GM12878 (cell line): Measurements from ENCODE around the gene COL15A1. TPM values are rescaled to one million over a fixed set of nuclear protein-coding genes. Genes with fewer than 3 reads are reported as not detected.

Experiments used
- ATAC-seq: fragments of 200-7000 bp; cut with Tn5 transposase; 3 replicates; pipeline ENCODE4 v1.9.1; 2020; ENCODE audit warnings: mild to moderate bottlenecking, moderate library complexity
- BruUV-seq: library from RNA; stranded (reverse); fragments of 400-500 nt; replicated peaks from 2 replicates; lab custom pipeline; 2021; lab: Mats Ljungman, UMichigan
- CTCF ChIA-PET: fragments of 300-600 bp; sonication (Branson Sonifier 250); formaldehyde crosslinking; extraction: SDS; loops from one replicate; lab custom pipeline; 2021; ENCODE audit warnings: inconsistent platforms; lab: Yijun Ruan, JAX
- POLR2A ChIA-PET: fragments of 350-600 bp; formaldehyde crosslinking; extraction: SDS; loops from one replicate; lab custom pipeline; 2021; ENCODE audit warnings: inconsistent platforms; lab: Charles Lee
- RAD21 ChIA-PET: fragments of 300-600 bp; sonication (Branson Sonifier 250); formaldehyde crosslinking; loops from one replicate; lab custom pipeline; 2023; ENCODE audit warnings: antibody characterized with exemption; ENCODE audit not compliant: unreplicated experiment; lab: Charles Lee
- SMC1A ChIA-PET: fragments of 300-600 bp; sonication (Branson Sonifier 250); formaldehyde crosslinking; loops from one replicate; lab custom pipeline; 2023; ENCODE audit not compliant: unreplicated experiment, uncharacterized antibody; lab: Charles Lee
- DNase-seq: peaks from one replicate; pipeline ENCODE4 v3.0.0-alpha.2; 2011; ENCODE audit warnings: low read depth, low spot score
- FAIRE-seq: peaks from 3 replicates; lab custom pipeline; 2011; peaks lifted over from hg19 to GRCh38; lab: Jason Lieb, UNC
- H2AFZ ChIP-seq: 2 replicates; pipeline ENCODE4 v1.6.0; 2011; ENCODE audit warnings: low read depth, low read length, control low read depth; ENCODE audit not compliant: control insufficient read depth
- H3K27ac ChIP-seq: 2 replicates; pipeline ENCODE4 v1.5.1; 2011; ENCODE audit warnings: control low read depth; ENCODE audit not compliant: control insufficient read depth, insufficient read depth
- H3K27me3 ChIP-seq, 2 experiments: replicated peaks in 1 of 2; 2 replicates each; pipeline versions ENCODE4 v1.6.0 to v1.6.1; 2011; ENCODE audit warnings: low read length in 1 of 2; ENCODE audit not compliant: control insufficient read depth in 2 of 2, insufficient read depth in 2 of 2
- H3K36me3 ChIP-seq, 2 experiments: 2 replicates each; pipeline ENCODE4 v1.5.1; 2011; ENCODE audit warnings: low read length in 1 of 2; ENCODE audit not compliant: control insufficient read depth in 2 of 2, insufficient read depth in 2 of 2
- H3K4me1 ChIP-seq: 2 replicates; pipeline ENCODE4 v1.6.1; 2011; ENCODE audit warnings: mild to moderate bottlenecking, low read length, moderate library complexity, mixed read lengths; ENCODE audit not compliant: control insufficient read depth, insufficient read depth
- H3K4me2 ChIP-seq: 2 replicates; pipeline ENCODE4 v1.6.0; 2011; ENCODE audit warnings: control low read depth; ENCODE audit not compliant: control insufficient read depth, insufficient read depth
- H3K4me3 ChIP-seq: fragments of 200-600 bp; sonication (generic); 2 replicates; pipeline ENCODE4 v1.5.1; 2016
- H3K79me2 ChIP-seq: 2 replicates; pipeline ENCODE4 v1.6.0; 2011; ENCODE audit warnings: low read length; ENCODE audit not compliant: control insufficient read depth, insufficient read depth
- H3K9ac ChIP-seq: 2 replicates; pipeline ENCODE4 v1.8.0; 2011; ENCODE audit warnings: low read length, control low read depth, mixed read lengths; ENCODE audit not compliant: control insufficient read depth, insufficient read depth
- H3K9me3 ChIP-seq: replicated peaks from 3 replicates; pipeline ENCODE4 v1.5.1; 2011; ENCODE audit warnings: mild to moderate bottlenecking, low read length; ENCODE audit not compliant: control insufficient read depth, insufficient read depth
- H4K20me1 ChIP-seq: 2 replicates; pipeline ENCODE4 v1.6.0; 2011; ENCODE audit not compliant: control insufficient read depth, insufficient read depth
- BACH1 ChIP-seq: fragments of 450-650 bp; IDR thresholded peaks from 2 replicates; pipeline ENCODE4 v1.6.1; 2017; ENCODE audit warnings: mild to moderate bottlenecking, borderline replicate concordance
- CEBPZ ChIP-seq: fragments of 150-350 bp; IDR thresholded peaks from 2 replicates; pipeline ENCODE4 v1.6.1; 2016; ENCODE audit warnings: low read depth, low read length
- IKZF1 ChIP-seq: fragments of 450-650 bp; conservative IDR thresholded peaks from 2 replicates; pipeline ENCODE4 v1.6.1; 2017; ENCODE audit warnings: antibody characterized with exemption, mild to moderate bottlenecking
- RB1 ChIP-seq: fragments of 450-650 bp; formaldehyde crosslinking; IDR thresholded peaks from 2 replicates; pipeline ENCODE4 v1.6.1; 2017; ENCODE audit warnings: mild to moderate bottlenecking, borderline replicate concordance
- RELB ChIP-seq: fragments of 450-650 bp; IDR thresholded peaks from 2 replicates; pipeline ENCODE4 v1.6.1; 2017; ENCODE audit warnings: low read depth, mild to moderate bottlenecking, moderate library complexity
- RUNX3 ChIP-seq: IDR thresholded peaks from 2 replicates; pipeline ENCODE4 v1.6.1; 2012; ENCODE audit warnings: low read length, inconsistent platforms
- SMARCA5 ChIP-seq: fragments of 450-650 bp; IDR thresholded peaks from 2 replicates; pipeline ENCODE4 v1.6.1; 2017; ENCODE audit warnings: mild to moderate bottlenecking
- SMC3 ChIP-seq: IDR thresholded peaks from 2 replicates; pipeline ENCODE4 v1.6.1; 2011; ENCODE audit warnings: low read length, improper control_type of control experiment, borderline replicate concordance
- SRF ChIP-seq, 2 experiments: IDR thresholded peaks; 2 replicates each; pipeline ENCODE4 v1.6.1; 2011; ENCODE audit warnings: low read depth in 2 of 2, low read length in 2 of 2, mild to moderate bottlenecking in 1 of 2, moderate library complexity in 1 of 2
- ZBED1 ChIP-seq: IDR thresholded peaks from 2 replicates; pipeline ENCODE4 v1.6.1; 2016; ENCODE audit warnings: borderline replicate concordance
- WGBS: methylation state at CpG from one replicate; pipeline ENCODE4 v1.1.6; 2016; ENCODE audit warnings: low lambda C conversion rate; ENCODE audit not compliant: insufficient replicate concordance, insufficient coverage; ENCODE audit errors: missing lambda C conversion rate; 5-methylcytosine and 5-hydroxymethylcytosine counted together
- in situ Hi-C: fragments of 300-500 bp; cut with MboI; formaldehyde crosslinking; loops from 9 replicates; pipeline ENCODE4 v1.14.3; 2018; ENCODE audit warnings: mixed read lengths
- intact Hi-C: fragments of 100-400 bp; cut with micrococcal nuclease; formaldehyde crosslinking; loops from one replicate; pipeline ENCODE4 v1.14.2; 2022; ENCODE audit not compliant: unreplicated experiment
- polyA plus RNA-seq, 11 experiments: library from polyadenylated mRNA; depleted of rRNA in 4 of 11; unstranded in 6 of 11; stranded (reverse) in 5 of 11; fragments of >200 nt; fragmentation: Nextera tagmentation in 4 of 11; fragmentation: Illumina TruSeq in 1 of 11; extraction: Ambion mirVana in 4 of 11; extraction: Trizol in 1 of 11; gene quantifications; 1 replicate in 1 of 11; 2 replicates in 10 of 11; pipeline versions ENCODE4 v1.2.1 to v1.2.3, GENCODE V29; 2011 to 2016; ENCODE audit warnings: inconsistent platforms in 2 of 11, missing spikeins in 2 of 11, low read depth in 1 of 11
- total RNA-seq, 4 experiments: library from RNA; depleted of rRNA in 3 of 4; stranded (reverse); fragments of >200 nt in 3 of 4; fragmentation: Illumina TruSeq in 1 of 4; extraction: Trizol in 1 of 4; gene quantifications; 2 replicates each; pipeline versions ENCODE4 v1.2.1 to v1.2.3, GENCODE V29; 2013 to 2021
- TF ChIP-seq, protein P1 (sequence below): fragments of 450-650 bp; IDR thresholded peaks from 2 replicates; pipeline ENCODE4 v1.6.1; 2018; ENCODE audit warnings: mild to moderate bottlenecking, low read depth, moderate library complexity; ENCODE audit not compliant: partially characterized antibody
- TF ChIP-seq, protein P2 (sequence below): fragments of 450-650 bp; IDR thresholded peaks from 2 replicates; pipeline ENCODE4 v1.6.1; 2017; ENCODE audit warnings: mild to moderate bottlenecking, moderate library complexity

The COL15A1 gene
- total and polyA plus RNA-seq, 10 of the 15 experiments (the other 5 are each of a cell fraction or from before 2014, with no cell fraction given), result 0.01 to 0.28 (median 0.06) TPM; not detected in 2

- ChIA-PET SMC1A (interaction anchor here (0.6 kb wide), 1 partner anchor 1828 kb away, joined by 3 read pairs; no protein-coding TSS in a partner anchor), RAD21 (no interaction called here), CTCF (no interaction called here), POLR2A (interaction anchor here (0.6 to 0.7 kb wide), 2 partner anchors 12 to 34 kb away, joined by 3 read pairs; no protein-coding TSS in a partner anchor)
- Histone ChIP-seq H3K36me3 (no peaks in the 10 kb centered on the region), H2AFZ (no peak overlapping the region), H3K4me1 (peaks cover 6% of the 10 kb centered on the region), H3K4me3 (no peak overlapping the region), H3K27ac (no peak overlapping the region), H4K20me1 (no peaks in the 10 kb centered on the region), H3K4me2 (no peak overlapping the region), H3K9ac (no peak overlapping the region), H3K9me3 (no peaks in the 10 kb centered on the region), H3K79me2 (no peaks in the 10 kb centered on the region), H3K27me3 (no peaks in the 10 kb centered on the region)
- in situ Hi-C loops (no loop called here), intact Hi-C loops (no loop called here)
- WGBS, result 47% methylated on average over 2 of the region's 2 CpGs
- DNase-seq (no peak), ATAC-seq (no peak), FAIRE-seq (no peak)
- BruUV-seq, result no TSS peak
- TF ChIP-seq RB1 (no peak), IKZF1 (no peak), RELB (no peak), SRF (IDR thresholded peaks at IDR 0.05; ENCODE audit: low read depth in 2 of 2, low read length in 2 of 2) (no peak), RUNX3 (no peak), SMARCA5 (no peak), ZBED1 (no peak), SMC3 (no peak), BACH1 (no peak), CEBPZ (no peak)
- TF ChIP-seq, protein P1, sequence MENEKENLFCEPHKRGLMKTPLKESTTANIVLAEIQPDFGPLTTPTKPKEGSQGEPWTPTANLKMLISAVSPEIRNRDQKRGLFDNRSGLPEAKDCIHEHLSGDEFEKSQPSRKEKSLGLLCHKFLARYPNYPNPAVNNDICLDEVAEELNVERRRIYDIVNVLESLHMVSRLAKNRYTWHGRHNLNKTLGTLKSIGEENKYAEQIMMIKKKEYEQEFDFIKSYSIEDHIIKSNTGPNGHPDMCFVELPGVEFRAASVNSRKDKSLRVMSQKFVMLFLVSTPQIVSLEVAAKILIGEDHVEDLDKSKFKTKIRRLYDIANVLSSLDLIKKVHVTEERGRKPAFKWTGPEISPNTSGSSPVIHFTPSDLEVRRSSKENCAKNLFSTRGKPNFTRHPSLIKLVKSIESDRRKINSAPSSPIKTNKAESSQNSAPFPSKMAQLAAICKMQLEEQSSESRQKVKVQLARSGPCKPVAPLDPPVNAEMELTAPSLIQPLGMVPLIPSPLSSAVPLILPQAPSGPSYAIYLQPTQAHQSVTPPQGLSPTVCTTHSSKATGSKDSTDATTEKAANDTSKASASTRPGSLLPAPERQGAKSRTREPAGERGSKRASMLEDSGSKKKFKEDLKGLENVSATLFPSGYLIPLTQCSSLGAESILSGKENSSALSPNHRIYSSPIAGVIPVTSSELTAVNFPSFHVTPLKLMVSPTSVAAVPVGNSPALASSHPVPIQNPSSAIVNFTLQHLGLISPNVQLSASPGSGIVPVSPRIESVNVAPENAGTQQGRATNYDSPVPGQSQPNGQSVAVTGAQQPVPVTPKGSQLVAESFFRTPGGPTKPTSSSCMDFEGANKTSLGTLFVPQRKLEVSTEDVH, result no peak
- TF ChIP-seq, protein P2, sequence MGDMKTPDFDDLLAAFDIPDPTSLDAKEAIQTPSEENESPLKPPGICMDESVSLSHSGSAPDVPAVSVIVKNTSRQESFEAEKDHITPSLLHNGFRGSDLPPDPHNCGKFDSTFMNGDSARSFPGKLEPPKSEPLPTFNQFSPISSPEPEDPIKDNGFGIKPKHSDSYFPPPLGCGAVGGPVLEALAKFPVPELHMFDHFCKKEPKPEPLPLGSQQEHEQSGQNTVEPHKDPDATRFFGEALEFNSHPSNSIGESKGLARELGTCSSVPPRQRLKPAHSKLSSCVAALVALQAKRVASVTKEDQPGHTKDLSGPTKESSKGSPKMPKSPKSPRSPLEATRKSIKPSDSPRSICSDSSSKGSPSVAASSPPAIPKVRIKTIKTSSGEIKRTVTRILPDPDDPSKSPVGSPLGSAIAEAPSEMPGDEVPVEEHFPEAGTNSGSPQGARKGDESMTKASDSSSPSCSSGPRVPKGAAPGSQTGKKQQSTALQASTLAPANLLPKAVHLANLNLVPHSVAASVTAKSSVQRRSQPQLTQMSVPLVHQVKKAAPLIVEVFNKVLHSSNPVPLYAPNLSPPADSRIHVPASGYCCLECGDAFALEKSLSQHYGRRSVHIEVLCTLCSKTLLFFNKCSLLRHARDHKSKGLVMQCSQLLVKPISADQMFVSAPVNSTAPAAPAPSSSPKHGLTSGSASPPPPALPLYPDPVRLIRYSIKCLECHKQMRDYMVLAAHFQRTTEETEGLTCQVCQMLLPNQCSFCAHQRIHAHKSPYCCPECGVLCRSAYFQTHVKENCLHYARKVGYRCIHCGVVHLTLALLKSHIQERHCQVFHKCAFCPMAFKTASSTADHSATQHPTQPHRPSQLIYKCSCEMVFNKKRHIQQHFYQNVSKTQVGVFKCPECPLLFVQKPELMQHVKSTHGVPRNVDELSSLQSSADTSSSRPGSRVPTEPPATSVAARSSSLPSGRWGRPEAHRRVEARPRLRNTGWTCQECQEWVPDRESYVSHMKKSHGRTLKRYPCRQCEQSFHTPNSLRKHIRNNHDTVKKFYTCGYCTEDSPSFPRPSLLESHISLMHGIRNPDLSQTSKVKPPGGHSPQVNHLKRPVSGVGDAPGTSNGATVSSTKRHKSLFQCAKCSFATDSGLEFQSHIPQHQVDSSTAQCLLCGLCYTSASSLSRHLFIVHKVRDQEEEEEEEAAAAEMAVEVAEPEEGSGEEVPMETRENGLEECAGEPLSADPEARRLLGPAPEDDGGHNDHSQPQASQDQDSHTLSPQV, result no peak
Observed at GRCh38 chr9:99073347-99073746, 129.6 kb downstream of the COL15A1 start.
